MCF 10A (cell line): ENCODE measurements around the gene TMEM185B. TPM values are rescaled to one million over a fixed set of nuclear protein-coding genes. Genes with fewer than 3 reads are reported as not detected.
A peak's percentile ranks its signal among the peaks of the same experiment; 100 is the strongest.

ENCODE experiments used
- BruUV-seq: library from RNA; stranded (reverse); fragments of 400-500 nt; replicated peaks from 2 replicates; lab custom pipeline; 2021; lab: Mats Ljungman, UMichigan
- CTCF ChIA-PET: fragments of 300-600 bp; sonication (Branson Sonifier 250); formaldehyde crosslinking; extraction: SDS; loops from one replicate; lab custom pipeline; 2021; ENCODE audit warnings: antibody characterized with exemption, inconsistent platforms; lab: Yijun Ruan, JAX
- POLR2A ChIA-PET: fragments of 300-600, 350-650 bp; sonication (Branson Sonifier 250); formaldehyde crosslinking; extraction: SDS; loops from one replicate; lab custom pipeline; 2020; ENCODE audit warnings: antibody characterized with exemption, inconsistent platforms; lab: Yijun Ruan, JAX
- DNase-seq: peaks from one replicate; pipeline ENCODE4 v3.0.0-alpha.2; 2018; ENCODE audit not compliant: unreplicated experiment
- H3K27ac Mint-ChIP-seq: one replicate; pipeline ENCODE4 v1.8.0; 2022; ENCODE audit warnings: mild to moderate bottlenecking, low read depth, mixed read lengths; ENCODE audit not compliant: unreplicated experiment
- H3K27me3 Mint-ChIP-seq: one replicate; pipeline ENCODE4 v1.8.0; 2022; ENCODE audit warnings: mixed read lengths; ENCODE audit not compliant: insufficient read depth, unreplicated experiment
- H3K36me3 Mint-ChIP-seq: one replicate; pipeline ENCODE4 v1.8.0; 2022; ENCODE audit warnings: mild to moderate bottlenecking, moderate library complexity, mixed read lengths; ENCODE audit not compliant: insufficient read depth, unreplicated experiment
- H3K4me1 Mint-ChIP-seq: one replicate; pipeline ENCODE4 v1.8.0; 2022; ENCODE audit warnings: mixed read lengths; ENCODE audit not compliant: insufficient read depth, unreplicated experiment
- H3K4me3 Mint-ChIP-seq: one replicate; pipeline ENCODE4 v1.8.0; 2022; ENCODE audit warnings: mild to moderate bottlenecking, moderate library complexity, mixed read lengths; ENCODE audit not compliant: unreplicated experiment
- H3K9me3 Mint-ChIP-seq: one replicate; pipeline ENCODE4 v1.8.0; 2022; ENCODE audit warnings: mixed read lengths; ENCODE audit not compliant: unreplicated experiment
- CTCF ChIP-seq: fragments of 200-600 bp; IDR thresholded peaks from one replicate; pipeline ENCODE4 v1.8.0; 2022; ENCODE audit warnings: antibody characterized with exemption, mild to moderate bottlenecking; ENCODE audit not compliant: unreplicated experiment
- intact Hi-C: fragments of 100-400 bp; cut with micrococcal nuclease; formaldehyde crosslinking; loops from 2 replicates; pipeline ENCODE4 v1.14.1; 2022
- total RNA-seq: library from RNA; stranded (reverse); gene quantifications from 2 replicates; pipeline ENCODE4 v1.2.3, GENCODE V29; 2022

Gene TMEM185B
- total RNA-seq, 1 experiment from 2014 or later: 40.9 TPM

- no peak for TF ChIP-seq CTCF
- peaks cover 9% of the 10 kb centered on the region for H3K4me1 Mint-ChIP-seq
- no TSS peak for BruUV-seq
- H3K36me3 Mint-ChIP-seq: no peaks in the 10 kb centered on the region
- ChIA-PET CTCF (no interaction called here), POLR2A (interaction anchor here (0.6 to 1.5 kb wide), 3 partner anchors 14 to 872 kb away, joined by 3 to 10 read pairs (median 3); partner anchors contain the start of genes C2orf76, DBI and RALB)
- no peaks in the 10 kb centered on the region for H3K9me3 Mint-ChIP-seq
- H3K4me3 Mint-ChIP-seq: no peak overlapping the region
- DNase-seq: peak; percentile 83
- intact Hi-C loops: loop anchor here (5.0 to 10.0 kb wide), 2 partner anchors 443 to 836 kb away; no protein-coding TSS in a partner anchor
- peak overlapping the region; percentile 35 for H3K27ac Mint-ChIP-seq
- H3K27me3 Mint-ChIP-seq: no peaks in the 10 kb centered on the region
Measured at GRCh38 chr2:120238728-120239487, 15.7 kb upstream of the TMEM185B start.

- Mint-ChIP-seq H3K4me1 (peaks cover 9% of the 10 kb centered on the region), H3K27me3 (no peaks in the 10 kb centered on the region), H3K27ac (no peak overlapping the region), H3K36me3 (no peaks in the 10 kb centered on the region), H3K9me3 (no peaks in the 10 kb centered on the region), H3K4me3 (no peak overlapping the region)
- no peak for TF ChIP-seq CTCF
- ChIA-PET CTCF (no interaction called here), POLR2A (interaction anchor here (0.9 kb wide), 1 partner anchor 15 kb away, joined by 3 read pairs; no protein-coding TSS in a partner anchor)
- no peak for DNase-seq
- intact Hi-C loops: loop anchor here (5.0 to 10.0 kb wide), 2 partner anchors 445 to 837 kb away; no protein-coding TSS in a partner anchor
- BruUV-seq: no TSS peak
Measured at GRCh38 chr2:120237491-120237902, 14.3 kb upstream of the TMEM185B start.

- H3K27me3 Mint-ChIP-seq: no peaks in the 10 kb centered on the region
- no peak overlapping the region for H3K27ac Mint-ChIP-seq
- no peak for DNase-seq
- ChIA-PET POLR2A (interaction anchor here (0.7 kb wide), 1 partner anchor 13 kb away, joined by 3 read pairs; no protein-coding TSS in a partner anchor), CTCF (interaction anchor here (0.9 kb wide), 1 partner anchor 848 kb away, joined by 3 read pairs; no protein-coding TSS in a partner anchor)
- no peaks in the 10 kb centered on the region for H3K36me3 Mint-ChIP-seq
- TF ChIP-seq CTCF: no peak
- H3K4me3 Mint-ChIP-seq: no peak overlapping the region
- intact Hi-C loops: loop anchor here (5.0 to 10.0 kb wide), 2 partner anchors 446 to 838 kb away; no protein-coding TSS in a partner anchor
- H3K4me1 Mint-ChIP-seq: peaks cover 9% of the 10 kb centered on the region
- H3K9me3 Mint-ChIP-seq: no peaks in the 10 kb centered on the region
- no TSS peak for BruUV-seq
Measured at GRCh38 chr2:120236791-120237190, 13.6 kb upstream of the TMEM185B start.

GRCh38 chr2:120236316-120236715, 13.1 kb upstream of the TMEM185B start:
- BruUV-seq: no TSS peak
- no peaks in the 10 kb centered on the region for H3K9me3 Mint-ChIP-seq
- CTCF ChIA-PET: interaction anchor here (0.9 kb wide), 1 partner anchor 848 kb away, joined by 3 read pairs; no protein-coding TSS in a partner anchor
- H3K27ac Mint-ChIP-seq: no peak overlapping the region
- H3K4me3 Mint-ChIP-seq: no peak overlapping the region
- TF ChIP-seq CTCF: no peak
- no peaks in the 10 kb centered on the region for H3K36me3 Mint-ChIP-seq
- no peak for DNase-seq
- POLR2A ChIA-PET: interaction anchor here (0.7 kb wide), 1 partner anchor 12 kb away, joined by 3 read pairs; no protein-coding TSS in a partner anchor
- intact Hi-C loops: loop anchor here (5.0 to 10.0 kb wide), 2 partner anchors 446 to 838 kb away; no protein-coding TSS in a partner anchor
- H3K4me1 Mint-ChIP-seq: peaks cover 9% of the 10 kb centered on the region
- no peaks in the 10 kb centered on the region for H3K27me3 Mint-ChIP-seq
